ENCODE data around the gene DCP1A. TPM values are rescaled to one million over a fixed set of nuclear protein-coding genes. Genes with fewer than 3 reads are reported as not detected.

Gene DCP1A
- total and polyA plus RNA-seq, 2 of the 13 experiments (the other 11 are each of a cell fraction or from before 2014, with no cell fraction given), result 14.2 to 41.2 TPM

DNA sequence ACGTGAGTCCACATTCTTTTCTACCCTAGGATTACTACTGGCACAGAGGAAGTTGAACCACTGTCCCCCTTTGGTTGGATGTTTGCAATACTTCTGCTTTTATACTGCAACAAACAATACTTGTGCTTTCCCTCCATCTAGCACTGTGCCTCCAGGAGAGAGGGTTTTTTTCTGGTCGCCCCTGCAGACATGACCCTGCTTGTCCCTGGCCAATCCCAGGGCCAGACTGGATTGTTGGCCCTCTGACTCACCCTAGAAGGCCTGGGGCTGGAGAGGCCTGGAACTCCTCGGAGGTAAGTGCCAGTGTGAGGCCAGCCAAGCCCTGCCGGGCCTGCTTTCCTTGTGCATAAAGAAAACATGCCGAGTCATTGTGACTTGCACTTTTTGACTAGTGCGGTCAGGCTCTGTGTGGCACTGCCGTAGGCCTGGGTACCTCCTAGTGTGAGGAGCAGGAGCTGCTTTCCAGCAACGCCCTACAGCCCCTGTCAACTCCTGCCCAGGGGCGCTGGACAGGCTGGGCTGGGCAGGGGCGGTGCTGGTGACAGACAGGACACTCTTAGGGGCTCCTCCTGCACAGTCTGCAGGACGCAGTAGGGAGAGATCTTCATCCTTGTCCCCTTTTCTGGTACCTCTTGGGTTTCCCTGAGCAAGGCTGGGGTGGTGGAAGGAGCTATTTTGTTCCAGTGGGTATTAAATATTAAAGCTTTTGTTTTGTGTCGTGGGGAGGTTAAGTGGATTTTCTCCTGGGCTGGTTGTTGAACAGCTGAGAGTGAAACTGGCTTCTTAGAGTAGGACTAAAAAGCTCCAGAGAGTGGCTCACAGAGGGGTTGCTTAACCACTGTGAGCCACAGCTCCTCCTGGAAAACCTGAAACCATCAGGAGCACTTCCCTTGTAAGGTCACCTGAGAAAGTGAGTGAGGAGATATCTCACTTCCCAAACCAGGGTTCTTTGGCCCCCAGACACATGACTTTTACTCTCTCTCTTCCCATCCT is 77.2 kb downstream of the DCP1A start (continued):
- TF ChIP-seq, protein P1, sequence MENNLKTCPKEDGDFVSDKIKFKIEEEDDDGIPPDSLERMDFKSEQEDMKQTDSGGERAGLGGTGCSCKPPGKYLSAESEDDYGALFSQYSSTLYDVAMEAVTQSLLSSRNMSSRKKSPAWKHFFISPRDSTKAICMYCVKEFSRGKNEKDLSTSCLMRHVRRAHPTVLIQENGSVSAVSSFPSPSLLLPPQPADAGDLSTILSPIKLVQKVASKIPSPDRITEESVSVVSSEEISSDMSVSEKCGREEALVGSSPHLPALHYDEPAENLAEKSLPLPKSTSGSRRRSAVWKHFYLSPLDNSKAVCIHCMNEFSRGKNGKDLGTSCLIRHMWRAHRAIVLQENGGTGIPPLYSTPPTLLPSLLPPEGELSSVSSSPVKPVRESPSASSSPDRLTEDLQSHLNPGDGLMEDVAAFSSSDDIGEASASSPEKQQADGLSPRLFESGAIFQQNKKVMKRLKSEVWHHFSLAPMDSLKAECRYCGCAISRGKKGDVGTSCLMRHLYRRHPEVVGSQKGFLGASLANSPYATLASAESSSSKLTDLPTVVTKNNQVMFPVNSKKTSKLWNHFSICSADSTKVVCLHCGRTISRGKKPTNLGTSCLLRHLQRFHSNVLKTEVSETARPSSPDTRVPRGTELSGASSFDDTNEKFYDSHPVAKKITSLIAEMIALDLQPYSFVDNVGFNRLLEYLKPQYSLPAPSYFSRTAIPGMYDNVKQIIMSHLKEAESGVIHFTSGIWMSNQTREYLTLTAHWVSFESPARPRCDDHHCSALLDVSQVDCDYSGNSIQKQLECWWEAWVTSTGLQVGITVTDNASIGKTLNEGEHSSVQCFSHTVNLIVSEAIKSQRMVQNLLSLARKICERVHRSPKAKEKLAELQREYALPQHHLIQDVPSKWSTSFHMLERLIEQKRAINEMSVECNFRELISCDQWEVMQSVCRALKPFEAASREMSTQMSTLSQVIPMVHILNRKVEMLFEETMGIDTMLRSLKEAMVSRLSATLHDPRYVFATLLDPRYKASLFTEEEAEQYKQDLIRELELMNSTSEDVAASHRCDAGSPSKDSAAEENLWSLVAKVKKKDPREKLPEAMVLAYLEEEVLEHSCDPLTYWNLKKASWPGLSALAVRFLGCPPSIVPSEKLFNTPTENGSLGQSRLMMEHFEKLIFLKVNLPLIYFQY (CRISPR knock-in tag; IDR thresholded peaks at IDR 0.05; ENCODE audit: borderline replicate concordance), result peak; percentile 39; the same call in 1 of the 2 replicates
- TF ChIP-seq, protein P2, sequence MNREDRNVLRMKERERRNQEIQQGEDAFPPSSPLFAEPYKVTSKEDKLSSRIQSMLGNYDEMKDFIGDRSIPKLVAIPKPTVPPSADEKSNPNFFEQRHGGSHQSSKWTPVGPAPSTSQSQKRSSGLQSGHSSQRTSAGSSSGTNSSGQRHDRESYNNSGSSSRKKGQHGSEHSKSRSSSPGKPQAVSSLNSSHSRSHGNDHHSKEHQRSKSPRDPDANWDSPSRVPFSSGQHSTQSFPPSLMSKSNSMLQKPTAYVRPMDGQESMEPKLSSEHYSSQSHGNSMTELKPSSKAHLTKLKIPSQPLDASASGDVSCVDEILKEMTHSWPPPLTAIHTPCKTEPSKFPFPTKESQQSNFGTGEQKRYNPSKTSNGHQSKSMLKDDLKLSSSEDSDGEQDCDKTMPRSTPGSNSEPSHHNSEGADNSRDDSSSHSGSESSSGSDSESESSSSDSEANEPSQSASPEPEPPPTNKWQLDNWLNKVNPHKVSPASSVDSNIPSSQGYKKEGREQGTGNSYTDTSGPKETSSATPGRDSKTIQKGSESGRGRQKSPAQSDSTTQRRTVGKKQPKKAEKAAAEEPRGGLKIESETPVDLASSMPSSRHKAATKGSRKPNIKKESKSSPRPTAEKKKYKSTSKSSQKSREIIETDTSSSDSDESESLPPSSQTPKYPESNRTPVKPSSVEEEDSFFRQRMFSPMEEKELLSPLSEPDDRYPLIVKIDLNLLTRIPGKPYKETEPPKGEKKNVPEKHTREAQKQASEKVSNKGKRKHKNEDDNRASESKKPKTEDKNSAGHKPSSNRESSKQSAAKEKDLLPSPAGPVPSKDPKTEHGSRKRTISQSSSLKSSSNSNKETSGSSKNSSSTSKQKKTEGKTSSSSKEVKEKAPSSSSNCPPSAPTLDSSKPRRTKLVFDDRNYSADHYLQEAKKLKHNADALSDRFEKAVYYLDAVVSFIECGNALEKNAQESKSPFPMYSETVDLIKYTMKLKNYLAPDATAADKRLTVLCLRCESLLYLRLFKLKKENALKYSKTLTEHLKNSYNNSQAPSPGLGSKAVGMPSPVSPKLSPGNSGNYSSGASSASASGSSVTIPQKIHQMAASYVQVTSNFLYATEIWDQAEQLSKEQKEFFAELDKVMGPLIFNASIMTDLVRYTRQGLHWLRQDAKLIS (CRISPR knock-in tag; IDR thresholded peaks at IDR 0.05), result no peak
- TF ChIP-seq FOSL1 (CRISPR knock-in tag; IDR thresholded peaks at IDR 0.05; ENCODE audit: borderline replicate concordance) (peak; percentile 56; the same call in 1 of the 2 replicates), ZUFSP (CRISPR knock-in tag; IDR thresholded peaks at IDR 0.05; ENCODE audit: borderline replicate concordance) (no peak), ZFP62 (CRISPR knock-in tag; IDR thresholded peaks at IDR 0.05) (no peak), RBM22 (optimal IDR thresholded peaks at IDR 0.05; ENCODE audit: low read length) (no peak), ZNF670 (CRISPR knock-in tag; IDR thresholded peaks at IDR 0.05; ENCODE audit: borderline replicate concordance) (no peak), LCORL (IDR thresholded peaks at IDR 0.05) (no peak), LCORL (CRISPR knock-in tag; IDR thresholded peaks at IDR 0.05) (peak; percentile 92), MYNN (CRISPR knock-in tag; IDR thresholded peaks at IDR 0.05; ENCODE audit: low read depth) (no peak), NR2F2 (IDR thresholded peaks at IDR 0.05; ENCODE audit: borderline replicate concordance, low read depth) (no peak), KLF16 (CRISPR knock-in tag; IDR thresholded peaks at IDR 0.05) (no peak)
- TF ChIP-seq, protein P3, sequence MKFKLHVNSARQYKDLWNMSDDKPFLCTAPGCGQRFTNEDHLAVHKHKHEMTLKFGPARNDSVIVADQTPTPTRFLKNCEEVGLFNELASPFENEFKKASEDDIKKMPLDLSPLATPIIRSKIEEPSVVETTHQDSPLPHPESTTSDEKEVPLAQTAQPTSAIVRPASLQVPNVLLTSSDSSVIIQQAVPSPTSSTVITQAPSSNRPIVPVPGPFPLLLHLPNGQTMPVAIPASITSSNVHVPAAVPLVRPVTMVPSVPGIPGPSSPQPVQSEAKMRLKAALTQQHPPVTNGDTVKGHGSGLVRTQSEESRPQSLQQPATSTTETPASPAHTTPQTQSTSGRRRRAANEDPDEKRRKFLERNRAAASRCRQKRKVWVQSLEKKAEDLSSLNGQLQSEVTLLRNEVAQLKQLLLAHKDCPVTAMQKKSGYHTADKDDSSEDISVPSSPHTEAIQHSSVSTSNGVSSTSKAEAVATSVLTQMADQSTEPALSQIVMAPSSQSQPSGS (CRISPR knock-in tag; IDR thresholded peaks at IDR 0.05), result no peak
- TF ChIP-seq, protein P4, sequence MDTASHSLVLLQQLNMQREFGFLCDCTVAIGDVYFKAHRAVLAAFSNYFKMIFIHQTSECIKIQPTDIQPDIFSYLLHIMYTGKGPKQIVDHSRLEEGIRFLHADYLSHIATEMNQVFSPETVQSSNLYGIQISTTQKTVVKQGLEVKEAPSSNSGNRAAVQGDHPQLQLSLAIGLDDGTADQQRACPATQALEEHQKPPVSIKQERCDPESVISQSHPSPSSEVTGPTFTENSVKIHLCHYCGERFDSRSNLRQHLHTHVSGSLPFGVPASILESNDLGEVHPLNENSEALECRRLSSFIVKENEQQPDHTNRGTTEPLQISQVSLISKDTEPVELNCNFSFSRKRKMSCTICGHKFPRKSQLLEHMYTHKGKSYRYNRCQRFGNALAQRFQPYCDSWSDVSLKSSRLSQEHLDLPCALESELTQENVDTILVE (CRISPR knock-in tag; IDR thresholded peaks at IDR 0.05), result no peak; the same call in 1 of the 2 replicates
- TF ChIP-seq, protein P5, sequence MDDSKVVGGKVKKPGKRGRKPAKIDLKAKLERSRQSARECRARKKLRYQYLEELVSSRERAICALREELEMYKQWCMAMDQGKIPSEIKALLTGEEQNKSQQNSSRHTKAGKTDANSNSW (CRISPR knock-in tag; IDR thresholded peaks at IDR 0.05; ENCODE audit: borderline replicate concordance), result no peak
